Hematopoietic multipotent progenitor cell (in vitro differentiated cells): ENCODE results near the gene MEI1. TPM values are rescaled to one million over a fixed set of nuclear protein-coding genes. Genes with fewer than 3 reads are reported as not detected.
"Not testable (repeated sequence)": the region's sequence is repeated elsewhere in the genome, so short reads cannot be mapped to it uniquely, and the experiment has no call there.

Experiments used
- DNase-seq, 3 donors: peaks; one replicate each; pipeline ENCODE4 v3.0.0-alpha.2; 2011 to 2015; ENCODE audit warnings: low read depth in 2 of 3, low spot score in 2 of 3
- total RNA-seq: library from RNA; depleted of rRNA; stranded (reverse); fragments of >200 nt; gene quantifications from one replicate; pipeline ENCODE4 v1.2.3, GENCODE V29; 2012

Gene MEI1
- total RNA-seq, 1 donor: 16.2 TPM

DNA sequence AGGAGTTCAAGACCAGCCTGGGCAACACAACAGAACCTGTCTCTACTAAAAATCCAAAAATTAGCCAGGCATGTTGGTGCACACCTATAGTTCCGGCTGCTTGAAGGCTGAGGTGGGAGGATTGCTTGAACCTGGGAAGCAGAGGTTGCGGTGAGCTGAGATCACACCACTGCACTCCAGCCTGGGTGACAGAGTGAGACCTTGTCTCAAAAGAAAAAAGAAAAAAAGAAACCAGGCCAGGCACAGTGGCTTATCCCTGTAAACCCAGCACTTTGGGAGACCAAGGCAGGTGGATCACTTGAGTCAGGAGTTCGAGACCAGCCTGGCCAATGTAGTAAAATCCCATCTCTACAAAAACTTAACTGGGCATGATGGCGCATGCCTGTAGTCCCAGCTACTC is 33.9 kb downstream of the MEI1 start:
- DNase-seq: not testable (repeated sequence)

DNA sequence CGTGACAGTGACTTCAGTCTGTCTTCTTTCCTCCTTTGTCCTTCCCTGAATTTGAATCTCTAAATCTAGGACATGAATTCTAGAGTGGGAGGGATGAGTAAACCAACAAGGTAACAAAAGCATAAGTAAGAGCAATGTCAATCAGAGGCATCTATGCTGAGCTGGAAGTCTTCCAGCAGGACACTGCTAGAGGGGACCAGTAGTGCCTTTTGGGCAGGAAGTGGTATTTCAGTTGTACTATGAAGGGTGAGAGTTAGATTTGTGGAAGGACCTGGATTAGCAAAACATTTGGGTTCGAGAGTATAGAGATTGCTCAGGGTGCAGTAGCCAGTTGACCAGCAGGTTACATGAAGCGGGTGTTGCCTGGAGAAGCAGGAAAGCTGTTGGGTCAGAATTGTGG is 40.3 kb downstream of the MEI1 start:
- no peak for DNase-seq

DNA sequence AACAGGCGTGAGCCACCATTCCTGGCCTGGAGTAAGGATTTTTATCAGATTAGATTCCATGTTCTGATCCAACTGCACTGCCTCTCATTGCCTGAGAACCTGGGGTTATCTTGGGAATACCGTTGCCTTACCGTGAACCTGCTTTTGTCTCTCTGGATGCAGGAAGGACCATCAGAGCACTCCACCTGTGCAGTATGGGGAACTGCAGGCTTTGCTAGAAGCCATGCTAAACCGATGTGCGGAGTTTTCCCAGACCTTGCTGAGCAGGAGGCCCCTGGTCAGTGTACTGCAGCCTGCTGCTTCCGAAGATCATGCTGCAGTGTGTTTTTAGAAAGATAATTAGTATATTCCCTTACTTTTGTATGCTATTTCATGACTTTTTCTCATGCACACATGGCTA is 43.6 kb downstream of the MEI1 start:
- no peak for DNase-seq

DNA sequence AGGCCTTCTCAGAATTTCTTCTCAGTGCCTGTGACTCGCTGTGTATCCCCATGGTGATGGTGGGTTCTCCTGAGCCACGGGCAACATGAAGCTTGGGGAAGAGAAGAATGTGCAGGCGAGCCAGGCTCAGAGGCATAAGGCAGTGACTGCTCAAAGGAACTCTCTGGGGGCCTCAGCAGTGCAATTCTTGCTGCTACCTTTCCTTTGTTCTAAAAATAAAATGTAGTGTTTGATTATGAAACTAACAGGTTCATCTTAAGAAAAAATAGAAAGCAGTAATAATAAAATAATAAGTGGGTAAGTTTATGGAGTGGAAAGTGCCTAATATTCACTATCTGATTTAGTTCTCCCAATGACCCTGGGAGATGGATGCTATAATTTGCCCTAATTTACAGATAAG is 46.7 kb downstream of the MEI1 start:
- no peak for DNase-seq

- DNase-seq: peak; percentile 30 to 68 (median 59)
Observed at GRCh38 chr22:41746567-41747400, 47.5 kb downstream of the MEI1 start.

DNA sequence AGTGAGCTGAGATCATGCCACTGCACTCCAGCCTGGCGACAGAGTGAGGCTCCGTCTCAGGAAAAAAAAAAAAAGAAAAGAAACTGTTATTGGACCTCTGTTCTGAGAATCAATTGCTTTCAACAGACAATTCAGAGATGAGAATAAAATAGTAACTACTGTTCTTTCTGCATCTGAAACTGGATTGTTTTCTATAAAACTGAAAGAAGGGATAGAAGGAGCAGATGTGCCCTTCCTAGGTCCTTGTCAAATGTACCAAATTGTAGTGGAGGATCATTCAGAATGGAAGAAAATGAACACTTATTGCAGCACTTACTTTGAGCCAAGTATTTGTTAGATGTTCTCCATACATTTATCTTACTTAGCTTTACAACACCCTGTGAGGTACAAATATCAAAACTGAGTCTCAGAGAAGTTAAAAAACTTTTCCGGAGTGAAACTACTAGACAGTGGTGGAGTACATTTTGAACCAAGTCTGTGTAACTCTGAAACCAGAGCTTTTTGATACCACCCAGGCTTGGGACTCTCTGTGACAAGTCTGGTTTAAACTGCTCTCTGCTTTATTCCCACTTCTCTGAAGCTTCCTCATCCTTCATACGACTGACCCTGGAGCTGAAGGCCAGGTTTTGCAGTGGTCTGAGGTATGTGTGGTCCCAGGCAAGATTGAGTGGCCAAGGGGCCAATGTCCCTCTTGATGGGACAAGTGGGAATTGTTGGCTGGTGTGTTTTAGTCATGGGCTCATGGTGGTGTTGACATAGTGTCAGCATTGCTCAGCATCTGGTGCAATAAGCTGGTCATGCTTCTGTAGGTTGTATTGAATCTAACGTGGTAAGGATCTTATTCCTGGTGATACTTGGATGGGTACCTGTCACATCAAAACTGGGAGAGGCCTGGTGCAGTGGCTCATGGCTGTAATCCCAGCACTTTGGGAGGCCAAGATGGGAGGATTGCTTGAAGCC is 53.0 kb downstream of the MEI1 start:
- DNase-seq: no peak

DNA sequence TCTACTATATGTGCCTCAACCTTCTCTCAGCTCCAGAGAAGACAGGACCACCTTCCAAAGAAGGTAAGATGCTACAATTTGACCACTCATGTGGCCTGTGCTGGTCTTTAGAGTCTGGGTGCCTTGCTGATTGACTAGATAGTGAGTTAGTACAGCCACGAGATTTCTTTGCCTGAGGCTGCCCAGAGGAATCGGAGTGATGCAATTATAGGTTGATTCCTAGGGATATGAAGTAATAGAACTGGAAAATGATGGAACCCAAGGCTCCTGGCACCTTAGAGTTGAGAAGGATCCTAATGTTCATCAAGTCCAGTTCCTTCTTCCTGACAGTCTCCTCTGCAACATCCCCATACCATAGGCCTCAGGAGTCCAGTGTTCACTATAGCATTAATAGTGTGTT is 54.7 kb downstream of the MEI1 start:
- DNase-seq: no peak

- no peak for DNase-seq
Observed at GRCh38 chr22:41757502-41757901, 58.2 kb downstream of the MEI1 start.

DNA sequence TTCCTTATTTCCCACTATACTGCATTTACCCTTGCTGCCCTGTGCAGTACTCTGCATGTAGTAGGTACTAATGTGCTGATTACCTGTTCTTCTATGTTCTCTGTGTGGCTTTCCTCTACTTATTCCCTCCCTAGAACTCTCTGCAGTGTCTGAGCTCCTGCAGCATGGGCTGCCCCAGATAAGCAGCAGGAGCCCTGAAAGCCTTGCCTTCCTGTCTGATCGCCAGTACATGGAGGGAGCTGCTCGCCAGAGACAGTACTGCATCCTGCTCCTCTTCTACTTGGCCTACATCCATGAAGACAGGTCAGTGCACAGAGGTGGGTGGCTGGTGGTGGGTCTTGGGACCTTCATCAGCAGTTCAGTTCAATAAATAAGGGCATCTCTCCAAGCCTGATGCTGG is 58.9 kb downstream of the MEI1 start:
- DNase-seq: no peak

DNA sequence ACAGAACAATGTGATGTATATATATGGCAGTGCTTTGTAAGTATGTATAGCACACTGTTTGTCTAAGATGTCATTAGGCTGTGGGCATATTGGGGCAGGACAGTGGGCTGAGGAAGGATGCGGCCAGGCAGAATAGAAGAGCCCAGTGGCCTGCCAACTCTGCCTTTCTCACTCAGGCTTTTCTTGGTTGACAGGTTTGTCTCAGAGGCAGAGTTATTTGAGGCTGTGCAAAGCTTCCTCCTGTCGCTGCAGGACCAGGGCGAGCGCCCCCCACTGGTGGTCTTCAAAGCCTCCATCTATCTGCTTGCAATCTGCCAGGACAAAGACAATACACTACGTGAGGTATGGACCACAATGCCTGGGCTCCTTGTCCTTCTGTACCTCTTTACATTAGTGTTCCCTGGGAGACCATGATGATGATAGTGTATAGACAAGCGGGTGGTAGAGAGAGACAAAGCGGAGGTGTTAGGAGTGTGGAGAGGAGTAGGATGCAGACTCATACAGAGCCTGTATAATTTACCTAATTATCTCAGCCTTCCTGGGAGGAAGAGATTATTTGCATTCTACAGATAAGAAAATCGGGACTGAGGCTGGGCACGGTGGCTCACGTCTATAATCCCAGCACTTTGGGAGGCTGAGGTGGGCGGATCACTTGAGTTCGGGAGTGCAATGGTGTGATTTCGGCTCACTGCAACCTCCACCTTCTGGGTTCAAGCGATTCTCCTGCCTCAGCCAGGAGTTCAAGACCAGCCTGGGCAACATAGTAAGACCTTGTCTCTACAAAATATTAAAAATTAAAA is 63.9 kb downstream of the MEI1 start:
- peak in 2 of 3 donors; percentile 34 to 41 for DNase-seq

DNA sequence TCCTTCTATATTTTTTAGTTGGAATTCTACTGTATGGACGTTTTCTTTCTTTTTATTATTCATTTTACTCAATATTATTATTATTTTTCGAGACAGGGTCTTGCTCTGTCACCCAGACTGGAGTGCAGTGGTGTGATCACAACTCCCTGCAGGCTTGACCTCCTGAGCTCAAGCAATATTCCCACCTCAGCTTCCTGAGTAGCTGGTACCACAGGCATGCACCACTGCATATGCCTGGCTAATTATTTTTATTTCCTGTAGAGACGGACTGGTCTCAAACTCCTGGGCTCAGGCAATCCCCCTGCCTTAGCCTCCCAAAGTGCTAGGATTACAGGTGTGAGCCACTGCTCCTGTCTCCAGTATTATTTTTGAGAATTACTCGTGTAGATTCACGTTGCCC is 67.2 kb downstream of the MEI1 start:
- DNase-seq: no peak

DNA sequence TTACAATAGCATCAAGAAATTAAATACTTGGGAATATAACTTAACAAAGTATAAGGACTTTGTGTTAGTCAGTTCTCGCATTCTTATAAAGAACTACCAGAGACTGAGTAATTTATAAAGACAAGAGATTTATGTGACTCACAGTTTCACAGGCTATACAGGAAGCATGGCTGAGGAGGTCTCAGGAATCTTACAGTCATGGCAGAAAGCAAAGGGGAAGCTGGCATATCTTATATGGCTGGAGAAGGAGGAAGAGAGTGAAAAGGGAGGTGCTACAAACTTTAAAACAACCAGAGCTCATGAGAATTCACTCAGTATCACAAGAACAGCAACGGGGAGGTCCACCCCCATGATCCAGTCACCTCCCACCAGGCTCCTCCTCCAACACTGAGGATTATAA is 69.1 kb downstream of the MEI1 start:
- peak in 2 of 3 donors; percentile 36 to 48 for DNase-seq

DNA sequence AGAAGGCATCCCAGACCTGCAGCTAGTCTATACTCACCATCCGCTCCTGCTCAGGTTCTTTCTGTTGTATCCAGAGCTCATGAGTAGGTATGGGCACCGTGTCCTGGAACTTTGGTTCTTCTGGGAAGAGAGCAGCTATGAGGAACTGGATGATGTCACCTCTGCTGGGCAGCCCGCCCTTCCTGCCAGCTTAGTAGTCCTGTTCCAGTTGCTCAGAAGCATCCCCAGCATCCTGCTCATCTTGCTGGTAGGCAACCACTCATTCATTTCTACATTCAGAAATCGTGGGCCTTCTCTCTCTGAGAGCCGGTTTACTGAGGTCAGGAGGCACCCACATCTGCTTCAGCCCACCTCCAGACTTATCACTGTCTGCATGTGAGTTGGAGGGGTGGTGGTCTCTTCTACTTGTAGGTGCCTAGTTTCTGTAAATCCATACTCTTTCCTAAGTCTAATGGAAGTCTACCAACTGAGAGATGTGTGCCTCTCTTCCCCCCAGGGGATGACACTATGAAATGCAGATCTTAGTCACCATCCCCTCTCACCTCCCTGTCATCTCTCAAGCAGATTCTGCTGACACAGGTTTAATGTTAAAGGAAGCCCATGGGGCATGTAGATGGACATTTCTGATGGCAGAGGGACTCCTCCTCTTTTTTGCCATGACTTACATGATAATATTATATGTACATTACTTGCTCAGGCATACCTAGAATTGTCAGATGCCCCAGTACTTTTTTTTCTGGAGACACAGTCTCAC is 71.6 kb downstream of the MEI1 start:
- no peak for DNase-seq

- no peak for DNase-seq
Observed at GRCh38 chr22:41772198-41772597, 72.9 kb downstream of the MEI1 start.

GRCh38 chr22:41772645-41773044 is 73.3 kb downstream of the MEI1 start:
- no peak for DNase-seq

GRCh38 chr22:41775338-41775737 is 76.0 kb downstream of the MEI1 start:
- no peak for DNase-seq

GRCh38 chr22:41775976-41776375 is 76.7 kb downstream of the MEI1 start:
- no peak for DNase-seq

- no peak for DNase-seq
Observed at GRCh38 chr22:41776381-41776780, 77.1 kb downstream of the MEI1 start.

GRCh38 chr22:41777749-41778425 is 78.6 kb downstream of the MEI1 start:
- no peak for DNase-seq
